ENCODE measurements around the gene SPATA13. TPM values are rescaled to one million over a fixed set of nuclear protein-coding genes. Genes with fewer than 3 reads are reported as not detected.
"Not testable (repeated sequence)": the region's sequence is repeated elsewhere in the genome, so short reads cannot be mapped to it uniquely, and the experiment has no call there.

Gene SPATA13
- total RNA-seq, 1 donor = 34.7 TPM

- DNase-seq (ENCODE audit: low read depth in 2 of 3, low spot score in 2 of 3) = no peak
These were observed 140.9 kb downstream of the SPATA13 start for GRCh38 chr13:24301434-24301833.

DNA sequence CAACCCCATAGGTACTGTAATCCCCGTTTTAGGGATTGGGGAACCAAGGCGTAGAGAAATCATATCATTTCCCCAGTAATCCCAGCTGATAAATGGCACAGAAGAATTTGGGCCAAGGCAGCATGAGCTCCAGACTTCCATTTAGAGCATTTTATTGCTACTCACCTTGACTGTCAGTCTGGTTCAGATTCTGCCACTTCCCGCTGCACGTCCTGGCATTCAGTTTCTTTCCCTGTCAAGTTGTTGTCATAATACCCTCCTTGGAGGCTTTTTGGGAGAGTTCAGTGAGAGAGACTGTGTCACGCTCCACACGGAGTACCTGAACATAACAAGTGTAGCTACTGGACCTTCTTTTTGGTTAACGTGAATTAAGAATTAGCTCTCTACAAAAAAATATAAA, 141.4 kb downstream of the SPATA13 start:
- DNase-seq (ENCODE audit: low read depth in 2 of 3, low spot score in 2 of 3) = no peak

GRCh38 chr13:24304620-24305019, 144.1 kb downstream of the SPATA13 start:
- DNase-seq (ENCODE audit: low read depth in 2 of 3, low spot score in 2 of 3) = no peak

GRCh38 chr13:24306632-24307031, 146.1 kb downstream of the SPATA13 start:
- no peak for DNase-seq (ENCODE audit: low read depth in 2 of 3, low spot score in 2 of 3)

- no peak for DNase-seq (ENCODE audit: low read depth in 2 of 3, low spot score in 2 of 3)
These were observed 146.9 kb downstream of the SPATA13 start for GRCh38 chr13:24307211-24308067.

DNA sequence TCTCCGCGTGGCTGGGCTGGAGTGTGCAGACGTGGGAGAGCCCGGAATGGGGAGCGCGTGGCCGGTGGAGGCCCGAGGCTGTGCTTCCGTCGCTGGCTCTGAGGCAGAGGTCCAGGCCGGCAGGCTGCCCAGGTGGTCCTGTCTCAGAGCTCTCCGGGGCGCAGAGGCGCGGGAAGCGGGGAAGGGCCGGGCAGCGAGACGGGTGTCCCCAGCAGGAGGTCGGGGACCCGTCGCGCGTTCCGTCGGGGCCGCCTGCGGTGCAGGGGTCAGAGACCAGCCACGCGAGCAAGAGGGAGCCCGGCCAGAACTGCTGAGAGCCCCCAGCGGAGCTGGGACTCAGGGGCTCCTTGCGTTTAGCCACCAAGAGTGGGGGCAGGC, 147.5 kb downstream of the SPATA13 start:
- no peak for DNase-seq (ENCODE audit: low read depth in 2 of 3, low spot score in 2 of 3)

- DNase-seq (ENCODE audit: low read depth in 2 of 3, low spot score in 2 of 3) = no peak
These were observed 148.0 kb downstream of the SPATA13 start for GRCh38 chr13:24308488-24309020.

- not testable (repeated sequence) for DNase-seq (ENCODE audit: low read depth in 2 of 3, low spot score in 2 of 3)
These were observed 148.8 kb downstream of the SPATA13 start, which contains the start of gene C1QTNF9 for GRCh38 chr13:24309300-24309699. Gene C1QTNF9, plus strand, starts transcription at chr13:24309580. Its CDS starts 6,424 bp downstream, at chr13:24316004.

GRCh38 chr13:24313439-24313838, 152.9 kb downstream of the SPATA13 start:
- peak in 2 of 3 donors; percentile 5 to 29 for DNase-seq (ENCODE audit: low read depth in 2 of 3, low spot score in 2 of 3)

DNA sequence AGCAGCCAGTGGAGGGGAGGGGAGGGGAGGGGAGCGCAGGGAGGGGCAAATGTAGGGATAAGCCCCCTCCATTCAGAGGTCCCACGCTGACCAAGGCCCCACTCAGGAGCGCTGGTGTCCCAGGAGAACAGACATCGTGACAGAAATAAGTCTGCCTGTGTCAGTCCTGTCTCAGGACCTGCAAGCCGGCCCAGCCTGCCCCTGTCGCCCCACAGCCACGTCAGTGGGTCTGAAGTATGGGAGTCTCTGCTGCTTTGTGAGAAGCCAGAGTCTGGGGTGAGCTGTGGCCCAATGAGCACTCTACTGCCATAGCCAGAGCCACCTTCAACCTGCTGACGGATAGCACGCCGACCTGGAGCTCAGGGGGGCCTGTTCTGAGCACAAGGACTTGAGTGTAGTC, 157.3 kb downstream of the SPATA13 start:
- DNase-seq (ENCODE audit: low read depth in 2 of 3, low spot score in 2 of 3) = not testable (repeated sequence)

- not testable (repeated sequence) for DNase-seq (ENCODE audit: low read depth in 2 of 3, low spot score in 2 of 3)
These were observed 158.4 kb downstream of the SPATA13 start for GRCh38 chr13:24318878-24319277.

GRCh38 chr13:24319641-24320040, 159.1 kb downstream of the SPATA13 start:
- not testable (repeated sequence) for DNase-seq (ENCODE audit: low read depth in 2 of 3, low spot score in 2 of 3)

DNA sequence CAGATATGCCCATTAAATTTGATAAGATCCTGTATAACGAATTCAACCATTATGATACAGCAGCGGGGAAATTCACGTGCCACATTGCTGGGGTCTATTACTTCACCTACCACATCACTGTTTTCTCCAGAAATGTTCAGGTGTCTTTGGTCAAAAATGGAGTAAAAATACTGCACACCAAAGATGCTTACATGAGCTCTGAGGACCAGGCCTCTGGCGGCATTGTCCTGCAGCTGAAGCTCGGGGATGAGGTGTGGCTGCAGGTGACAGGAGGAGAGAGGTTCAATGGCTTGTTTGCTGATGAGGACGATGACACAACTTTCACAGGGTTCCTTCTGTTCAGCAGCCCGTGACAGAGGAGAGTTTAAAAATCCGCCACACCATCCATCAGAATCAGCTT, 160.9 kb downstream of the SPATA13 start:
- not testable (repeated sequence) for DNase-seq (ENCODE audit: low read depth in 2 of 3, low spot score in 2 of 3)

DNA sequence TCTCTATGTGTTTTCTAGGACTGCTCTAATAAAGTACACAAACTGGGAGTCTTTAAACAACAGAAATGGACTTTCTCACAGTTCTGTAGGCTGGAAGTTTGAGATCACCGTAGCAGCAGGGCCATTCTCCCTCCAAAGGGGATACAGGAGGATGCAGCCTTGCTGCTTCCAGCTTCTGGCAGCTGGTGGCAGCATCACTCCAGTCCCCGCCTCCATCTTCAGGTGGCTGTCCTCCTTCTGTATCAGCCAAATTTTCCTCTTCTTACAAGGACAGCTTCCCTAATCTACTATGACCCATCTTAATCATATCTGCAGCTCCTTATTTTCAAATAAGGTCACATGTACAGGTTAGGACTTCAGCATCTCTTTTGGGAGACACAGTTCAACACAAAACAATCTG, 161.9 kb downstream of the SPATA13 start:
- DNase-seq (ENCODE audit: low read depth in 2 of 3, low spot score in 2 of 3) = not testable (repeated sequence)

- DNase-seq (ENCODE audit: low read depth in 2 of 3, low spot score in 2 of 3) = no peak
These were observed 162.7 kb downstream of the SPATA13 start for GRCh38 chr13:24323036-24323738.

GRCh38 chr13:24323739-24324075, 163.2 kb downstream of the SPATA13 start:
- DNase-seq (ENCODE audit: low read depth in 2 of 3, low spot score in 2 of 3) = no peak

DNA sequence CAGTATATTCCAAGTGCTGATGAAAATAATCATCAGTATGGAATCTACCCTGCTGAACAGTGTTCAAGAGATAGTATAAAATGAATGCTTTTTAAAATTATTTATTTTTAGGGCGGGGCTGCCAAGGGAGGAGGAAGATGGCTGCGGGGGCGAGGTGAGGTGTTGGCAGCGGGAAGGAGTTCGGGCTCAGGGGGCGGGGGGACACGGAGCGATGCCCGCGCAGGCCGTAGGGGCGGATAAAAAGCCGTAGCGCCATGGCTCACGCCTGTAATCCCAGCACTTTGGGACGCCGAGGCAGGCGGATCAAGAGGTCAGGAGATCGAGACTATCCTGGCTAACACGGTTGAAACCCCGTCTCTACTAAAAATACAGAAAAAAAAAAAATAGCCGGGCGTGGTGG, 167.1 kb downstream of the SPATA13 start:
- not testable (repeated sequence) for DNase-seq (ENCODE audit: low read depth in 2 of 3, low spot score in 2 of 3)

DNA sequence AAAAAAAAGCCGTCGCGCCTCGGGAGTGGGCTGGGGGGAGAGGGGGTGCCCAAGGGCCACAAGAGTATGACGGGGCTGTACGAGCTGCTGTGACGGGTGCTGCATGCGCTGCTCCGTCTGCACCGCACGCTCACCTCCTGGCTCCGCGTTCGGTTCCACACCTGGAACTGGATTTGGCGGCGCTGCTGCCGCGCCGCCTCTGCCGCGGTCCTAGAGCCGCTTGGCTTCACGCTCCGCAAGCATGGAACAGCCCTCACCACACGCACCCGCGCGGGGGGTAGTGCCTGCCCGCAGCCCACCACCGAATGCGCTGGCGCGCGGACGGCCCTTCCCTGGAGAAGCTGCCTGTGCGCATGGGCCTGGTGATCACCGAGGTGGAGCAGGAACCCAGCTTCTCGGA, 167.6 kb downstream of the SPATA13 start:
- peak in 2 of 3 donors; percentile 10 to 11 for DNase-seq (ENCODE audit: low read depth in 2 of 3, low spot score in 2 of 3)

GRCh38 chr13:24338721-24339120, 178.2 kb downstream of the SPATA13 start:
- no peak for DNase-seq (ENCODE audit: low read depth in 2 of 3, low spot score in 2 of 3)

- no peak for DNase-seq (ENCODE audit: low read depth in 2 of 3, low spot score in 2 of 3)
These were observed 179.6 kb downstream of the SPATA13 start for GRCh38 chr13:24339937-24340607.

- DNase-seq (ENCODE audit: low read depth in 2 of 3, low spot score in 2 of 3) = no peak
These were observed 180.1 kb downstream of the SPATA13 start for GRCh38 chr13:24340608-24340955.
